Activated CD4-positive, alpha-beta T cell treated with anti-CD3 and anti-CD28 coated beads for 36 hours (primary cell): ENCODE measurements around the gene GNGT2. TPM values are rescaled to one million over a fixed set of nuclear protein-coding genes. Genes with fewer than 3 reads are reported as not detected.
A peak's percentile ranks its signal among the peaks of the same experiment; 100 is the strongest.

ENCODE experiments used
- ATAC-seq: fragments of 200-7000 bp; cut with Tn5 transposase; one replicate; pipeline ENCODE4 v1.10.0; 2021; ENCODE audit warnings: mild to moderate bottlenecking, moderate library complexity
- CTCF ChIA-PET: fragments of 350-600 bp; sonication (Branson Sonifier 250); formaldehyde crosslinking; loops from one replicate; lab custom pipeline; 2021; ENCODE audit warnings: antibody characterized with exemption; lab: Charles Lee
- POLR2A ChIA-PET: fragments of 350-600 bp; sonication (Branson Sonifier 250); formaldehyde crosslinking; loops from one replicate; lab custom pipeline; 2021; ENCODE audit warnings: antibody characterized with exemption, inconsistent platforms; lab: Charles Lee
- DNase-seq: peaks from one replicate; pipeline ENCODE4 v3.0.0-alpha.2; 2020
- H3K27ac Mint-ChIP-seq: one replicate; pipeline ENCODE4 v1.8.0; 2021; ENCODE audit warnings: mixed read lengths
- H3K27me3 Mint-ChIP-seq: one replicate; pipeline ENCODE4 v1.8.0; 2021; ENCODE audit warnings: mixed read lengths
- H3K36me3 Mint-ChIP-seq: one replicate; pipeline ENCODE4 v1.8.0; 2021; ENCODE audit warnings: low read depth, mixed read lengths
- H3K4me1 Mint-ChIP-seq: one replicate; pipeline ENCODE4 v1.8.0; 2021; ENCODE audit warnings: mixed read lengths
- H3K4me3 Mint-ChIP-seq: one replicate; pipeline ENCODE4 v1.8.0; 2021; ENCODE audit warnings: mild to moderate bottlenecking, moderate library complexity, mixed read lengths
- H3K9me3 Mint-ChIP-seq: one replicate; pipeline ENCODE4 v1.8.0; 2021; ENCODE audit warnings: low read depth, mixed read lengths
- intact Hi-C, 2 experiments: fragments of 100-400 bp; cut with DNase I in 1 of 2; cut with micrococcal nuclease in 1 of 2; formaldehyde crosslinking; loops; one replicate each; pipeline versions ENCODE4 v1.14.2 to v1.15.1; 2022 to 2024; cut with DNase I, micrococcal nuclease
- total RNA-seq, 2 experiments: library from RNA; stranded (reverse); gene quantifications; one replicate each; pipeline ENCODE4 v1.2.3, GENCODE V29; 2021

The GNGT2 gene
- total RNA-seq, 2 experiments from 2014 or later, result 27.3 to 27.7 TPM

DNA sequence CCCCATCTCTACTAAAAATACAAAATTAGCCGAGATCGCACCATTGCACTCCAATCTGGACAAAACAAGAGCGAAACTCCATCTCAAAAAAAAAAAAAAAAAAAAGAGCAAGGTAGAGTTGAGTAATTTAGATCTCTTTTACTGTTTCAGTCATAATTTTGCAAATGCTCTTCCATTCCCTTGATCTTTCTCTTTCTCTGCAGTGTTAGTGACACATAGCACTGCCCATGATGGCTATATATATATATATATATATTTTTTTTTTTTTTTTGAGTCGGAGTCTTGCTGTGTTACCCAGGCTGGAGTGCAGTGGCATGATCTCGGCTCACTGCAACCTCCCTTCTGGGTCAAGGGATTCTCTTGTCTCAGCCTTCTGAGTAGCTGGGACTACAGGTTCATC lies 32.4 kb upstream of the GNGT2 start:
- Mint-ChIP-seq H3K4me3 (no peak overlapping the region), H3K27ac (no peak overlapping the region), H3K36me3 (no peaks in the 10 kb centered on the region), H3K4me1 (no peaks in the 10 kb centered on the region), H3K9me3 (no peaks in the 10 kb centered on the region), H3K27me3 (no peaks in the 10 kb centered on the region)
- intact Hi-C loops, result no loop called here
- ChIA-PET POLR2A (no interaction called here), CTCF (interaction anchor here (1.6 kb wide), 1 partner anchor 62 kb away, joined by 5 read pairs; no protein-coding TSS in a partner anchor)
- ATAC-seq (no peak), DNase-seq (no peak)

DNA sequence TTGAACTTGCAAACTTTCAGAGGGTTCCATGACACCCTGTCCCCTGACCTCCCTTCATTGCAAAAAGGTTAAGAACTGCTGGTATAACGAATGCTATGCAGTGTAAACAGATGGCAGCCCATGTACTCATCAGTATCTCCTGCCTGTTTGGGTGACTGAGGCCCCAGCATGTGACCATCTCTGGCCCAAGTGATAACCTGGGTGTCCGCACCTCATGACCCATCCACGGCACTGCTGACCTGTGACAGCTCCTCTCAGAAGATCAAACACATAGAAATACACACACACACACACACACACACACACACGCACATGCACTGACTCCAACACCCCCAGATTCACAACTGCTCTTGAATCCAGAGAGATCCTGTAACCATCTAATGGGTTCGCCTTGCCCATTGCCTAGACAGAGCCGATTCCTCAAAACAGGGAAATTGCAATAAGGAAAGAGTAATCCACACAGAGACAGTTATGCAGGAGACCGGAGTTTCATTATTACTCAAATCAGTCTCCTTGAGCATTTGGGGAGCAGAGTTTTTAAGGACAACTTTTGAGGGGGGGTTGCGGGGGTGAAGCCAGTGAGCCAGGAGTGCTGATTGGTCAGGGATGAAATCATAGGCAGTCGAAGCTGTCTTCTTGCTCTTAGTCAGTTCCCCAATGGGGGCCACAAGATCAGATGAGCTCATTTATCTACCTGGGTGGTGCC lies 31.5 kb upstream of the GNGT2 start:
- H3K27ac Mint-ChIP-seq, result no peak overlapping the region
- H3K4me1 Mint-ChIP-seq, result no peaks in the 10 kb centered on the region
- H3K36me3 Mint-ChIP-seq, result no peaks in the 10 kb centered on the region
- no peaks in the 10 kb centered on the region for H3K9me3 Mint-ChIP-seq
- CTCF ChIA-PET, result no interaction called here
- intact Hi-C loops, result no loop called here
- POLR2A ChIA-PET, result no interaction called here
- DNase-seq (no peak), ATAC-seq (no peak)
- H3K27me3 Mint-ChIP-seq, result no peaks in the 10 kb centered on the region
- H3K4me3 Mint-ChIP-seq, result no peak overlapping the region

DNA sequence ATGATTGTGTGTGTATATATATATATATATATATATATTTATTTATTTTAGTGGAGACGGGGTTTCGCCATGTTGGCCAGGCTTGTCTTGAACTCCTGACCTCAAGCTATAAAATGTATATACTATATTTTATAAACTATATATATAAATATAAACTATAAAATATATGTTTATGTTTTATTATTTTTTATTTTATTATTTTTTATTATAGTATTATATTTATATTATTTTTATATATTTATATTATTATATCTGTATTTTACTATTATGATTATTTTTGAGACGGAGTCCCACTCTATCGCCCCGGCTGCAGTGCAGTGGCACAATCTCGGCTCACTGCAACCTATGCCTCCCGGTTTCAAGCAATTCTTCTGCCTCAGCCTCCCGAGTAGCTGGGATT lies 30.7 kb upstream of the GNGT2 start:
- no peak for ATAC-seq
- DNase-seq, result no peak
- no peaks in the 10 kb centered on the region for H3K36me3 Mint-ChIP-seq
- no peaks in the 10 kb centered on the region for H3K9me3 Mint-ChIP-seq
- no peak overlapping the region for H3K4me3 Mint-ChIP-seq
- CTCF ChIA-PET, result interaction anchor here (1.1 kb wide), 1 partner anchor 13 kb away, joined by 5 read pairs; no protein-coding TSS in a partner anchor
- H3K27ac Mint-ChIP-seq, result no peak overlapping the region
- intact Hi-C loops, result no loop called here
- no peaks in the 10 kb centered on the region for H3K4me1 Mint-ChIP-seq
- POLR2A ChIA-PET, result no interaction called here
- H3K27me3 Mint-ChIP-seq, result no peaks in the 10 kb centered on the region

DNA sequence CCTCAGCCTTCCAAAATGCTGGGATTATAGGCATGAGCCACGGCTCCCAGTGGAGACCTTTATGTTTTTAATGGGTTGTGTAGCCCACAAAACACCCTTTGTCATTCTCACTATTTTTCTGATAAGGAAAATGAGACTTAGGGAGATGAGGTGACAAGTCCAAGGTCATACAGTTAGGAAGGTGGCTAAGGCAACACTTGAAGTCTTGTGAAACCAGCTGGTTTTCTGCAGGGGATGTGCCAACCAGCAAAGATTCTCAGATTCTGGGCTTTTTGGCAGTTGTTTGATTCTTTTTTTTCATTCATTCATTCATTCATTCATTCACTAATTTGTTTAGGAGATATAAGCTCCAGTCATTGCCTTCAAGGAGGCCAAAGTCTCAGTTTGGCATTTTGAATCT lies 30.2 kb upstream of the GNGT2 start:
- intact Hi-C loops, result no loop called here
- Mint-ChIP-seq H3K27me3 (no peaks in the 10 kb centered on the region), H3K9me3 (no peaks in the 10 kb centered on the region), H3K36me3 (no peaks in the 10 kb centered on the region), H3K4me3 (no peak overlapping the region), H3K27ac (no peak overlapping the region), H3K4me1 (no peaks in the 10 kb centered on the region)
- ChIA-PET CTCF (interaction anchor here (1.1 to 1.6 kb wide), 2 partner anchors 13 to 60 kb away, joined by 5 to 8 read pairs; no protein-coding TSS in a partner anchor), POLR2A (no interaction called here)
- no peak for ATAC-seq
- DNase-seq, result no peak

DNA sequence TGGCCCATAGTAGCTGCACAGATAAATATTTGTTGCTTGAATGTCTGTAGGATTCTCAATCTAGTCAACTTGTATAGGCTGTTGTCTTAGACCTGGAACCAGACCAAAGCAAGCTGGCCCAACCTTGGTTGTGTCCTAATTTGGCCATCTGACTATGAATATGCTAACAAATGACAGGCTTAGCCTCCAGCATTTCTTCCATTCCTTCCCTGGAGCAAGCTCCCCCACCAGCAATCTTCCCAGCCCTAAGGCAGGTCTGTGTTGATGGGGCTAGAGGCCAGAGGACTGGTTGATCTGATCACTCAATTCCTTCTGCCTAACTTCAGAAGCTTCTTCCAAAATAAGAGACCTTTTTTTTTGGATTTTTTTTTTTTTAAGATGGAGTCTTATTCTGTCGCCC lies 29.6 kb upstream of the GNGT2 start:
- no peaks in the 10 kb centered on the region for H3K36me3 Mint-ChIP-seq
- intact Hi-C loops, result no loop called here
- H3K4me1 Mint-ChIP-seq, result no peaks in the 10 kb centered on the region

DNA sequence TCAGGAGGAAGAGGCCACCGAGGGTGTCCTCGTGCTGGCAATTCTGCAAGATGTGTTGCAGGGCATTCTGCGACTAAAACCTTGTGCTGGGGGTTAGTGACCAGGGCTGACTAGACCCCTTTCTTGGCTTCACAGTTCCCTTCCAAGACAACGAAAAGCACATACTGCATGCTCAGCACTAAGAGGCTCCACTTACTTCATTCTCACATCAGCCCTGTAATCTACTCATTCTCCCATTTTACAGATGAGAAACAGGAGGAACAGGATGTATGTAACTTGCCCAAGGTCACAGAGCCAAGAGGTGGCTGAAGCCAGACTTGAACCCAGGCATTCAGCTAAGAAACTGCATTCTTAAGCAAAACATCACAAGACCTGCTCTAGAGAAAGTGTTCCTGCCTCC lies 25.5 kb upstream of the GNGT2 start:
- no peak overlapping the region for H3K4me3 Mint-ChIP-seq
- DNase-seq (no peak), ATAC-seq (no peak)
- intact Hi-C loops, result no loop called here
- no peaks in the 10 kb centered on the region for H3K36me3 Mint-ChIP-seq
- H3K4me1 Mint-ChIP-seq, result peaks cover 3% of the 10 kb centered on the region
- ChIA-PET POLR2A (interaction anchor here (0.7 kb wide), 1 partner anchor 10 kb away, joined by 3 read pairs; no protein-coding TSS in a partner anchor), CTCF (interaction anchor here (0.8 to 1.2 kb wide), 3 partner anchors 9 to 75 kb away, joined by 3 to 5 read pairs (median 4); no protein-coding TSS in a partner anchor)
- H3K27me3 Mint-ChIP-seq, result peaks cover 5% of the 10 kb centered on the region
- no peaks in the 10 kb centered on the region for H3K9me3 Mint-ChIP-seq
- no peak overlapping the region for H3K27ac Mint-ChIP-seq

More for the DNA sequence above, 29.6 kb upstream of the GNGT2 start:
- Mint-ChIP-seq H3K9me3 (no peaks in the 10 kb centered on the region), H3K4me3 (no peak overlapping the region), H3K27me3 (no peaks in the 10 kb centered on the region), H3K27ac (no peak overlapping the region)
- ATAC-seq (no peak), DNase-seq (no peak)
- ChIA-PET POLR2A (interaction anchor here (0.6 kb wide), 1 partner anchor 12 kb away, joined by 3 read pairs; no protein-coding TSS in a partner anchor), CTCF (interaction anchor here (0.8 to 1.6 kb wide), 4 partner anchors 12 to 59 kb away, joined by 3 to 8 read pairs (median 4); no protein-coding TSS in a partner anchor)

DNA sequence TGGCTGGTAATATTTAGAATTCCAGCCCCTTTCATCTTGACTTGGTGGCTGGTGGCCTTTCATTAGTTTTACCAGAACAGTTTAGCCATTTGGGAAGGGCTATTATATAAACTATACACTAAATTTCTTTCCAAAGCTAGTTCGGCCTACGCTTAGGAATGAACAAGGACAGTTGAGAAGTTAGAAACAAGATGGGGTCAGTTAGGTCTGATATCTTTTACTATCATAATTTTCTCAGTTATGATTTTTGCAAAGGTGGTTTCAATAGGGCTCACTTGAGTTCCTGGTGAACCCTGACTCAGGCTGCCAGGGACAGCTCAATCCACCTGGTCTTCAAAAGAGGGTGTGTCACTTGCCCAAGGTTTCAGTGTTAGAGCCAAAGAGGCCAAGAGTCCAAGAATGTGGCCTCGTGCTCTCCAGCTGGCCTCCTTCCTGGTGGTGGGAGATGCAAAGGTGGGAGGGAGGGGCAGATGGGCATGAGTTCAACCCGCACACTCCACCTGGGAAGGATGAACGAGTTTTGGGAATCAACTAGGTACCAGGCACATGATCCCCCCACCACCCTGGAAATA lies 24.2 kb upstream of the GNGT2 start:
- Mint-ChIP-seq H3K4me3 (no peak overlapping the region), H3K27ac (no peak overlapping the region), H3K9me3 (no peaks in the 10 kb centered on the region), H3K4me1 (peaks cover 3% of the 10 kb centered on the region), H3K27me3 (peaks cover 8% of the 10 kb centered on the region), H3K36me3 (no peaks in the 10 kb centered on the region)
- intact Hi-C loops, result no loop called here
- no peak for ATAC-seq
- CTCF ChIA-PET, result interaction anchor here (0.7 to 1.2 kb wide), 4 partner anchors 10 to 174 kb away, joined by 3 to 5 read pairs (median 3); no protein-coding TSS in a partner anchor
- POLR2A ChIA-PET, result no interaction called here
- DNase-seq, result no peak

DNA sequence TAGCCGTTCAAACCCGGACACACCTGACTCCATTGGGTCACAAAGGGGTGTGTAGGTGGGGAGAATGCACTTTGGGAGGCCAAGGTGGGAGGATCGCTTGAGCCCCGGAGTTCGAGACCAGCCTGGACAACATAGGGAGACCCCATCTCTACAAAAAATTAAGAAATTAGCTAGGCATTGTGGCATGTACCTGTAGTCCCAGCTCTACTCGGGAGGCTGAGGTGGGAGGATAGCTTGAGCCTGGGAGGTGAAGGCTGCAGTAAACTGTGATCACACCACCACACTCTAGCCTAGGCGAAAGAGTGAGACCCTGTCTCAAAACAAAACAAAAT lies 21.2 kb upstream of the GNGT2 start:
- intact Hi-C loops, result loop anchor here in 1 of 2 experiments (2.0 kb wide), 1 partner anchor 29 kb away; no protein-coding TSS in a partner anchor
- no peaks in the 10 kb centered on the region for H3K36me3 Mint-ChIP-seq
- CTCF ChIA-PET, result interaction anchor here (0.8 to 7.0 kb wide), 5 partner anchors 9 to 59 kb away, joined by 3 to 58 read pairs (median 4); partner anchors contain the start of genes ABI3 and GNGT2
- no peak overlapping the region for H3K27ac Mint-ChIP-seq
- ATAC-seq (no peak), DNase-seq (no peak)
- no peaks in the 10 kb centered on the region for H3K9me3 Mint-ChIP-seq
- peak overlapping the region; percentile 66 for H3K4me3 Mint-ChIP-seq
- POLR2A ChIA-PET, result no interaction called here
- peaks cover 16% of the 10 kb centered on the region for H3K27me3 Mint-ChIP-seq
- peaks cover 6% of the 10 kb centered on the region for H3K4me1 Mint-ChIP-seq

DNA sequence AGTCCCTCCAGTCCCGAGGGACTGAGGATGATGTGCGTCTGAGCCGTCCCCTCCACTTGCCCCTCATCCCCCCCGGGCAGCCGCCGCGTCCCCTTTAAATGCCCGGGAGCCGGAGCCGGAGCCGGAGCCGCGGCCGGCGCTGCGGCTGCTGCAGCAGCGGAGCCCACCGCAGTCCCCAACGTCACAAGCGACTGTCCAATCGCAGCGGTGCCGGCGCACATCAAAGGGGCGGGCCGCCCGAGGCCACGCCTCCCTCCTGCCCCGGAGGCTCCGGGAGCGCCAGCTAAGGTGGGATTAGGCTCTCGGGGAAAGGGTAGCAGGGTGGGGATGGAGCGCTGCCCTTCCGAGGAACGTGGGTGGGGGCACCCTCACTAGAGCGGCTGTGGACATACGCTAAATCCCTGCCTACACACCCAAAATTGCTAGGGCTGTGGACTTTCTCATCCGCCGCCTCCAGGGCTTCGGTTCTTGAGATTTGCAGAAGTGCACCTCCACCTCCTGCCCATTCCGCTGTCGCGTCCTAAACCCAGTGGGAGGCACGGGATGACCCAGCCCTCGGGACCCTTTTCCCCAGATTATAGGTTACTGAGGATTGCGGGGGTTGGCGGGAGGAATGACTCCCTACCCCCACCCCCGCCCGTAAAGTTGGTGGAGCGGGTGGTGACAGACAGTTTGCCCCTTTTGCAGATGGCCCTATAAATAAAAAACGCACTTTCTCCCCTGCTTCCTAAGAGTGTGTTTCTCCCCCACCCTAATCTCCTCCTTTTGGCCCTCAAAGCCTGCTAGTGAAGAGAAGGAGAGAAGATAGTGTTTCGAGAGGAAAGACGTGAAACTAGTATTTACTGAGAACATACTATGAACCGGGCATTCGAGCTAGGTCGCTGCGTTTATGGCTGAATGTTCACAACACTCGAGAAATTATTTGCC lies 20.5 kb upstream of the GNGT2 start, which contains the start of gene PHOSPHO1:
Gene PHOSPHO1 (minus strand): TSS at position 152 of the 927 bp plus-strand sequence. CDS start 4,096 bp downstream, outside the sequence.
- H3K36me3 Mint-ChIP-seq, result no peaks in the 10 kb centered on the region
- DNase-seq (peak; percentile 91), ATAC-seq (peak; percentile 89)
- H3K4me3 Mint-ChIP-seq, result peak within 1 kb of the TSS; percentile 66
- peaks cover 19% of the 10 kb centered on the region for H3K27me3 Mint-ChIP-seq
- CTCF ChIA-PET, result interaction anchor here (0.6 to 7.0 kb wide), 6 partner anchors 9 to 276 kb away, joined by 3 to 58 read pairs (median 4); partner anchors contain the start of genes ABI3 and GNGT2
- intact Hi-C loops, result loop anchor here in 1 of 2 experiments (1.0 to 2.0 kb wide), 3 partner anchors 21 to 39 kb away; partner anchors contain the start of genes ABI3 and GNGT2
- peaks cover 6% of the 10 kb centered on the region for H3K4me1 Mint-ChIP-seq
- H3K9me3 Mint-ChIP-seq, result no peaks in the 10 kb centered on the region
- POLR2A ChIA-PET, result no interaction called here
- no peak within 1 kb of the TSS for H3K27ac Mint-ChIP-seq

DNA sequence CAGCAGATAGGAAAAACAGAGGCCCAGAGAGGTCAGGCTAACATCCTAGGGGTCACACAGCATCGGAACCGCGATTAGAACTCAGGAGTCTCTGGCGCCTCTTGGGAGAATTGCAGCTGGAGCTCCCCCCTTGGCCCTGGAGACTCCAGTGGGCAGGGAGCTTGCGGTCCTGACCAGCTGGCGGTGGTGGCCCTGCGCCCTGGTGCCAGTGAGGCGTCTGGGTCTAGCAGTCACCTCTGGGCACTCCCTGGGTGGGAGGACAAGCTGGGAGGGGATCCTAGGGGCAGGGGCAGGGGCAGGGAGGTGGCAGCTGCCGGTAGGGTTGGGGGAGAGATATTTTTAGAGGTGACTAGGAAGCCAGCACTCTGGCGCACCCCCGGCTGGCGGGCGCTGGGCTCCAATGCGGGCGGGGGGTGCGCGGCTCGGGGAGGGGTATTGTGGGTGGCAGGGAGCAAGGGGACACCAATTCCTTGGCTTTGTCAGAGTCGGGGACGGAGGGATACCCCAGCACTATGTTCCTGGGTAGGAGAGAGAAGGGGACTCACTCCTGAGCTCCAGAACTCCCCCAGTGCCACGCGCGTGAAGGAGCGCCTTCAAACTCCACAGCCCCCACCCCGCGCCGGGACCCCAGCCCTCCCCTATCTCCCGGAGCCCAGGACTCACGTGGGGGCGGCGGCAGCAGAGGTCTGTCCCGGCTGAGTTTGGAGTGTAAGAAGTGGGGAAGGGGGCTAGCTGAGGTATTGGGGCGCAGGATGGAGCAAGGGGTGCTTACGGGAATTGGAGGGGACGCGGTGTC lies 19.6 kb upstream of the GNGT2 start:
- ATAC-seq, result no peak
- CTCF ChIA-PET, result interaction anchor here (0.6 to 7.0 kb wide), 12 partner anchors 21 to 1188 kb away, joined by 3 to 58 read pairs (median 4); partner anchors contain the start of gene PHB1
- intact Hi-C loops, result loop anchor here (1.0 to 5.0 kb wide), 4 partner anchors 20 to 62 kb away; partner anchors contain the start of genes ABI3 (in 1 of the 2) and GNGT2 (in 1 of the 2)
- Mint-ChIP-seq H3K4me3 (peak overlapping the region; percentile 66), H3K36me3 (no peaks in the 10 kb centered on the region), H3K27me3 (peaks cover 25% of the 10 kb centered on the region), H3K9me3 (no peaks in the 10 kb centered on the region), H3K27ac (no peak overlapping the region), H3K4me1 (peaks cover 6% of the 10 kb centered on the region)
- POLR2A ChIA-PET, result no interaction called here
- peak; percentile 16 for DNase-seq
